ENCODE data around the gene SPEN.

Gene SPEN

GRCh38 chr1:15950763-15951295 is 103.3 kb downstream of the SPEN start:
- Histone ChIP-seq H3K79me2 (ENCODE audit: control insufficient read depth, low read length) (peaks cover 61% of the 10 kb centered on the region), H3F3A (ENCODE audit: control insufficient read depth, insufficient read depth) (peaks cover 3% of the 10 kb centered on the region; the same call in 1 of the 2 replicates), H3K9me3 (ENCODE audit: control insufficient read depth, insufficient read depth, low read length) (no peaks in the 10 kb centered on the region), H3K27me3 (ENCODE audit: control insufficient read depth, low read length) (no peaks in the 10 kb centered on the region), H3K4me3 (ENCODE audit: low read length) (no peak overlapping the region), H3K36me3 (ENCODE audit: control insufficient read depth, low read length) (peaks cover 72% of the 10 kb centered on the region), H4K20me1 (ENCODE audit: control insufficient read depth, insufficient read depth, low read depth, low read length) (peaks cover 2% of the 10 kb centered on the region), H3K9me2 (replicated peaks; ENCODE audit: control insufficient read depth, low read length) (no peaks in the 10 kb centered on the region), H3K27ac (ENCODE audit: low read depth, low read length) (no peak overlapping the region), H3K4me2 (ENCODE audit: low read length) (no peak overlapping the region), H3K4me1 (ENCODE audit: control insufficient read depth, low read length) (no peaks in the 10 kb centered on the region; the same call in 1 of the 2 replicates)
- TF ChIP-seq EZH2phosphoT487 (IDR thresholded peaks at IDR 0.05; ENCODE audit: borderline replicate concordance, low read length), result no peak
- TF ChIP-seq CTCF (IDR thresholded peaks at IDR 0.05; ENCODE audit: low read depth, low read length, poor library complexity, severe bottlenecking), result no peak

GRCh38 chr1:15951341-15952153 is 104.0 kb downstream of the SPEN start:
- Histone ChIP-seq H3K4me1 (ENCODE audit: control insufficient read depth, low read length) (no peaks in the 10 kb centered on the region; the same call in 1 of the 2 replicates), H3F3A (ENCODE audit: control insufficient read depth, insufficient read depth) (peaks cover 3% of the 10 kb centered on the region; the same call in 1 of the 2 replicates), H3K9me2 (replicated peaks; ENCODE audit: control insufficient read depth, low read length) (no peaks in the 10 kb centered on the region), H3K4me3 (ENCODE audit: low read length) (no peak overlapping the region), H3K9me3 (ENCODE audit: control insufficient read depth, insufficient read depth, low read length) (no peaks in the 10 kb centered on the region), H3K4me2 (ENCODE audit: low read length) (no peak overlapping the region), H3K36me3 (ENCODE audit: control insufficient read depth, low read length) (peaks cover 65% of the 10 kb centered on the region), H3K27ac (ENCODE audit: low read depth, low read length) (no peak overlapping the region), H4K20me1 (ENCODE audit: control insufficient read depth, insufficient read depth, low read depth, low read length) (peaks cover 5% of the 10 kb centered on the region), H3K79me2 (ENCODE audit: control insufficient read depth, low read length) (peaks cover 67% of the 10 kb centered on the region), H3K27me3 (ENCODE audit: control insufficient read depth, low read length) (no peaks in the 10 kb centered on the region)
- TF ChIP-seq EZH2phosphoT487 (IDR thresholded peaks at IDR 0.05; ENCODE audit: borderline replicate concordance, low read length) (no peak), CTCF (IDR thresholded peaks at IDR 0.05; ENCODE audit: low read depth, low read length, poor library complexity, severe bottlenecking) (no peak)

- H3K27me3 ChIP-seq (ENCODE audit: control insufficient read depth, low read length), result no peaks in the 10 kb centered on the region
- H3K4me2 ChIP-seq (ENCODE audit: low read length), result no peak overlapping the region
- H4K20me1 ChIP-seq (ENCODE audit: control insufficient read depth, insufficient read depth, low read depth, low read length), result peaks cover 6% of the 10 kb centered on the region
- H3F3A ChIP-seq (ENCODE audit: control insufficient read depth, insufficient read depth), result peaks cover 3% of the 10 kb centered on the region; the same call in 1 of the 2 replicates
- no peak overlapping the region for H3K27ac ChIP-seq (ENCODE audit: low read depth, low read length)
- H3K9me3 ChIP-seq (ENCODE audit: control insufficient read depth, insufficient read depth, low read length), result no peaks in the 10 kb centered on the region
- H3K4me3 ChIP-seq (ENCODE audit: low read length), result no peak overlapping the region
- TF ChIP-seq CTCF (IDR thresholded peaks at IDR 0.05; ENCODE audit: low read depth, low read length, poor library complexity, severe bottlenecking), result no peak
- no peak for TF ChIP-seq EZH2phosphoT487 (IDR thresholded peaks at IDR 0.05; ENCODE audit: borderline replicate concordance, low read length)
- H3K4me1 ChIP-seq (ENCODE audit: control insufficient read depth, low read length), result no peaks in the 10 kb centered on the region; the same call in 1 of the 2 replicates
- no peaks in the 10 kb centered on the region for H3K9me2 ChIP-seq (replicated peaks; ENCODE audit: control insufficient read depth, low read length)
- peaks cover 71% of the 10 kb centered on the region for H3K79me2 ChIP-seq (ENCODE audit: control insufficient read depth, low read length)
- H3K36me3 ChIP-seq (ENCODE audit: control insufficient read depth, low read length), result peaks cover 58% of the 10 kb centered on the region
Observed at GRCh38 chr1:15952317-15953258, 105.1 kb downstream of the SPEN start.

Measured in DOHH2 (cell line).